K562 (cell line): ENCODE results near the gene DCAF15. TPM values are rescaled to one million over a fixed set of nuclear protein-coding genes. Genes with fewer than 3 reads are reported as not detected.

Experiments used
- ATAC-seq: fragments of 200-7000 bp; cut with Tn5 transposase; 3 replicates; pipeline ENCODE4 v1.9.1; 2020; ENCODE audit warnings: moderate library complexity
- BruUV-seq: library from RNA; stranded (reverse); fragments of 400-500 nt; replicated peaks from 2 replicates; lab custom pipeline; 2021; lab: Mats Ljungman, UMichigan
- CTCF ChIA-PET: fragments of 300-600 bp; formaldehyde crosslinking; extraction: SDS; loops from one replicate; lab custom pipeline; 2021; ENCODE audit warnings: low intra/inter-chr PET ratio; lab: Yijun Ruan, JAX
- POLR2A ChIA-PET: fragments of 300-600, 350-650 bp; sonication (Branson Sonifier 250); formaldehyde crosslinking; extraction: SDS; loops from one replicate; lab custom pipeline; 2021; ENCODE audit warnings: antibody characterized with exemption, inconsistent platforms; lab: Yijun Ruan, JAX
- DNase-seq, 4 experiments: peaks; one replicate each; pipeline versions ENCODE4 v3.0.0 to v3.0.0-alpha.2; 2011 to 2018; ENCODE audit warnings: low spot score in 3 of 4, mixed read lengths in 3 of 4; ENCODE audit errors: extremely low read depth in 1 of 4
- FAIRE-seq: peaks from 2 replicates; lab custom pipeline; 2011; peaks lifted over from hg19 to GRCh38; lab: Jason Lieb, UNC
- H2AFZ ChIP-seq: 2 replicates; pipeline ENCODE4 v1.6.0; 2011; ENCODE audit warnings: low read depth, low read length, control low read depth, inconsistent platforms
- H3K27ac ChIP-seq: fragments of 200-600 bp; 3 replicates; pipeline ENCODE4 v1.8.0; 2011; ENCODE audit warnings: low read depth, mild to moderate bottlenecking, control low read depth, inconsistent platforms, low read length, moderate library complexity, mixed read lengths; ENCODE audit errors: extremely low read depth
- H3K27me3 ChIP-seq, 2 experiments: fragments of 300-600 bp in 1 of 2; 2 replicates in 1 of 2; 3 replicates in 1 of 2; pipeline versions ENCODE4 v1.6.0 to v1.8.0; 2011; ENCODE audit warnings: inconsistent platforms in 2 of 2, low read length in 2 of 2, mild to moderate bottlenecking in 1 of 2, mixed read lengths in 1 of 2, moderate library complexity in 1 of 2; ENCODE audit not compliant: control insufficient read depth in 2 of 2, insufficient read depth in 2 of 2
- H3K36me3 ChIP-seq: fragments of 300-600 bp; 3 replicates; pipeline ENCODE4 v1.8.0; 2011; ENCODE audit warnings: mild to moderate bottlenecking, low read length, inconsistent platforms; ENCODE audit not compliant: control insufficient read depth, insufficient read depth
- H3K4me1 ChIP-seq, 2 experiments: fragments of 200-600 bp in 1 of 2; replicated peaks in 1 of 2; 2 replicates in 1 of 2; 3 replicates in 1 of 2; pipeline versions ENCODE4 v1.5.1 to v1.8.0; 2011; ENCODE audit warnings: inconsistent platforms in 2 of 2, low read length in 2 of 2, mild to moderate bottlenecking in 1 of 2, mixed read lengths in 1 of 2, moderate library complexity in 1 of 2; ENCODE audit not compliant: control insufficient read depth in 2 of 2, insufficient read depth in 2 of 2
- H3K4me2 ChIP-seq: 2 replicates; pipeline ENCODE4 v1.6.1; 2011; ENCODE audit warnings: low read length, control low read depth, inconsistent platforms, mixed read lengths; ENCODE audit not compliant: insufficient read depth
- H3K4me3 ChIP-seq: fragments of 200-600 bp; sonication (generic), shearing (Covaris generic); 2 replicates; pipeline ENCODE4 v1.5.1; 2016; ENCODE audit warnings: control low read depth, inconsistent platforms
- H3K79me2 ChIP-seq: fragments of 200-600 bp; 3 replicates; pipeline ENCODE4 v1.8.0; 2011; ENCODE audit warnings: low read length, inconsistent platforms; ENCODE audit not compliant: control insufficient read depth, insufficient read depth
- H3K9ac ChIP-seq, 2 experiments: 2 replicates each; pipeline versions ENCODE4 v1.6.0 to v1.6.1; 2011; ENCODE audit warnings: low read depth in 2 of 2, low read length in 2 of 2, control low read depth in 1 of 2, inconsistent platforms in 1 of 2, mild to moderate bottlenecking in 1 of 2, mixed read lengths in 1 of 2; ENCODE audit not compliant: insufficient read depth in 1 of 2
- H3K9me1 ChIP-seq: one replicate; pipeline ENCODE4 v1.6.0; 2011; ENCODE audit warnings: inconsistent platforms, mild to moderate bottlenecking, low read length, moderate library complexity; ENCODE audit not compliant: control insufficient read depth, insufficient read depth
- H3K9me3 ChIP-seq: replicated peaks from 2 replicates; pipeline ENCODE4 v1.5.1; 2011; ENCODE audit warnings: low read depth, low read length, inconsistent platforms; ENCODE audit not compliant: control insufficient read depth, insufficient read depth
- H4K20me1 ChIP-seq: replicated peaks from 2 replicates; pipeline ENCODE4 v1.6.1; 2011; ENCODE audit warnings: low read length, inconsistent platforms, mixed read lengths; ENCODE audit not compliant: control insufficient read depth, insufficient read depth
- ADNP ChIP-seq: fragments of 200-800 bp; sonication (Bioruptor generic); IDR thresholded peaks from 2 replicates; pipeline ENCODE4 v1.6.1; 2016; ENCODE audit warnings: missing genetic modification characterization, missing compliant biosample characterization
- CREM ChIP-seq: IDR thresholded peaks from 2 replicates; pipeline ENCODE4 v1.6.1; 2014; ENCODE audit warnings: antibody characterized with exemption, low read depth
- ELF1 ChIP-seq: fragments of 200-800 bp; sonication (Bioruptor generic); IDR thresholded peaks from 2 replicates; pipeline ENCODE4 v1.6.1; 2016; ENCODE audit warnings: missing genetic modification characterization, missing compliant biosample characterization
- EWSR1 ChIP-seq: fragments of 450-650 bp; IDR thresholded peaks from 2 replicates; pipeline ENCODE4 v1.6.1; 2018; ENCODE audit warnings: borderline replicate concordance, mild to moderate bottlenecking, low read depth, moderate library complexity; ENCODE audit not compliant: partially characterized antibody
- FOXM1 ChIP-seq, 2 experiments: fragments of 450-650 bp in 1 of 2; sonication (generic) in 1 of 2; formaldehyde crosslinking in 1 of 2; IDR thresholded peaks; 2 replicates each; pipeline versions ENCODE4 v1.6.1 to v1.9.0; 2017 to 2022; ENCODE audit warnings: low read depth in 2 of 2, mild to moderate bottlenecking in 2 of 2, missing genetic modification reagents in 1 of 2, moderate library complexity in 1 of 2
- GABPB1 ChIP-seq: sonication (generic); formaldehyde crosslinking; IDR thresholded peaks from 2 replicates; pipeline ENCODE4 v1.8.0; 2022; ENCODE audit warnings: mild to moderate bottlenecking, missing genetic modification reagents
- SMAD2 ChIP-seq: fragments of 150-350 bp; IDR thresholded peaks from 2 replicates; pipeline ENCODE4 v1.6.1; 2014; ENCODE audit warnings: low read depth, mild to moderate bottlenecking, low read length
- TEAD2 ChIP-seq: fragments of 450-650 bp; IDR thresholded peaks from 2 replicates; pipeline ENCODE4 v1.6.1; 2016; ENCODE audit warnings: missing genetic modification characterization, control low read depth, missing compliant biosample characterization
- U2AF2 ChIP-seq: fragments of 200-400 bp; formaldehyde crosslinking; optimal IDR thresholded peaks from 2 replicates; pipeline ENCODE3; 2017; ENCODE audit warnings: low read depth, mild to moderate bottlenecking, low read length
- ZNF507 ChIP-seq: conservative IDR thresholded peaks from 2 replicates; pipeline ENCODE4 v1.6.1; 2017; ENCODE audit warnings: missing genetic modification characterization, missing compliant biosample characterization
- ZNF77 ChIP-seq: fragments of 250-450 bp; sonication (Bioruptor Pico); IDR thresholded peaks from 2 replicates; pipeline ENCODE4 v1.5.0; 2020
- ZNF830 ChIP-seq: fragments of 250-450 bp; sonication (Bioruptor Pico); IDR thresholded peaks from 2 replicates; pipeline ENCODE4 v1.5.0; 2021; ENCODE audit warnings: mild to moderate bottlenecking
- whole genome bisulfite sequencing: fragments of 100-300 bp; shearing (Covaris generic); methylation state at CpG from one replicate; pipeline ENCODE4 v1.1.6; 2016; ENCODE audit warnings: low coverage, mixed read lengths; ENCODE audit not compliant: insufficient coverage; ENCODE audit errors: missing lambda C conversion rate; 5-methylcytosine and 5-hydroxymethylcytosine counted together
- in situ Hi-C: fragments of 300-500 bp; cut with MboI; formaldehyde crosslinking; loops from 4 replicates; pipeline ENCODE4 v1.15.0; 2018; ENCODE audit warnings: inconsistent platforms, mixed read lengths
- intact Hi-C: fragments of 100-400 bp; cut with micrococcal nuclease; formaldehyde crosslinking; loops from 2 replicates; pipeline ENCODE4 v1.14.2; 2022
- polyA plus RNA-seq, 8 experiments: library from polyadenylated mRNA; depleted of rRNA in 4 of 8; stranded (reverse) in 5 of 8; unstranded in 3 of 8; fragments of >200 nt; fragmentation: Nextera tagmentation in 2 of 8; fragmentation: Illumina TruSeq in 1 of 8; extraction: Ambion mirVana in 2 of 8; extraction: Trizol in 1 of 8; gene quantifications; 2 replicates each; pipeline versions ENCODE4 v1.2.1 to v1.2.3, GENCODE V29; 2011 to 2014; ENCODE audit warnings: inconsistent platforms in 1 of 8, missing spikeins in 1 of 8
- total RNA-seq, 7 experiments: library from RNA; depleted of rRNA in 6 of 7; stranded (reverse); fragments of >200 nt in 6 of 7; fragmentation: Illumina TruSeq in 2 of 7; extraction: Trizol in 2 of 7; gene quantifications; 2 replicates each; pipeline versions ENCODE4 v1.2.1 to v1.2.3, GENCODE V29; 2011 to 2021; ENCODE audit warnings: low replicate concordance in 1 of 7
- TF ChIP-seq, protein P1 (sequence below): fragments of 250-450 bp; sonication (Bioruptor Pico); IDR thresholded peaks from 2 replicates; pipeline ENCODE4 v1.5.0; 2021
- TF ChIP-seq, protein P2 (sequence below): sonication (generic); formaldehyde crosslinking; IDR thresholded peaks from 2 replicates; pipeline ENCODE4 v1.8.1; 2023; ENCODE audit warnings: mild to moderate bottlenecking, missing genetic modification reagents
- TF ChIP-seq, protein P3 (sequence below): fragments of 250-450 bp; sonication (Bioruptor Pico); IDR thresholded peaks from 2 replicates; pipeline ENCODE4 v1.4.0; 2020; ENCODE audit warnings: mild to moderate bottlenecking, moderate library complexity, borderline replicate concordance

DCAF15 gene
- total and polyA plus RNA-seq, 9 of the 15 experiments (the other 6 are each of a cell fraction or from before 2014, with no cell fraction given), result 0.17 to 68.5 (median 27.7) TPM

DNA sequence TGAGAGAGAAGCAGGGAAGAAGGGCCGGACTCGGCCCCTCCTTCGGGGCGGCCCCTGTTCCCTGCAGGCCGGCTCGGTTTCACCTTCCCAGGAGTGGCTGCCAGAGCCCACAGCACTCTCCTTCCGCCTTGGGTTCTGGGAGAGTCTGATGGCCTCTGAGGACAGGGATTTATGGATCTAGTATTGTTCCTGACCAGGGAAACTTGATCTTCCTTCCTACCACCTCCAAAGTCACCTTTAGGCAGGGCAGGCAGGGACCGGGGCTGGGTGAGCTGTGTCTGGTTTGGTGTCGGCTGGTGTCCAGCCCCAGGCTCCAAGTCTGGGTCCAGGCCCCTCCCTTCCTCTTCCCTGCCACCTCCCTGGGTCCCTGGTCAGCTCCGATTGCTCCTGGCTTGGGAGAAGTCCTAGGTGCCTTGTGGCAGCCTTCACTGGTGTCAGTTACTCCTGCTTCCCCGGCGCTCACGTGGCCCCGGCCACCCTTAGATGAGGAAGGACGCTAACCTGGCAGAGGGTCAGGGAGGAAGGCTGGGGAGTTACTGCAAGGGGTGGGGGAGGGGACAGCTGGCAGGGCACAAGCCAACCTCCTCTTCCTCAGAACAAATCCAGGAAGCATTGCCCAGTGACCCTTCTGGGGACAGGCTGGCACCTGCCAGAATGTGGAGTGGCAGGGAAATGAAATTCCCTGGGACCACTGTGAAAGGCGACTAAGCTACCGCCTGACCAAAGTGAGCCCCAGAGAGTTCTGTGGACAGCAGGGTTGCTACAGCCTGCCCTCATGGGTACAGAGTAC lies 35.0 kb downstream of the DCAF15 start:
- Histone ChIP-seq H3K27ac (no peak overlapping the region), H3K4me1 (peaks cover 0 to 41% of the 10 kb centered on the region in 2 experiments; a peak in 2 of 5 replicates)
- WGBS, result 85% methylated on average over 16 of the region's 17 CpGs
- TF ChIP-seq CREM, result no peak
- no peak for TF ChIP-seq FOXM1 (IDR thresholded peaks at IDR 0.05; ENCODE audit: low read depth)
- TF ChIP-seq FOXM1 (CRISPR knock-in tag; IDR thresholded peaks at IDR 0.05; ENCODE audit: low read depth), result no peak
- TF ChIP-seq ELF1 (tag), result no peak
- TF ChIP-seq, protein P1, sequence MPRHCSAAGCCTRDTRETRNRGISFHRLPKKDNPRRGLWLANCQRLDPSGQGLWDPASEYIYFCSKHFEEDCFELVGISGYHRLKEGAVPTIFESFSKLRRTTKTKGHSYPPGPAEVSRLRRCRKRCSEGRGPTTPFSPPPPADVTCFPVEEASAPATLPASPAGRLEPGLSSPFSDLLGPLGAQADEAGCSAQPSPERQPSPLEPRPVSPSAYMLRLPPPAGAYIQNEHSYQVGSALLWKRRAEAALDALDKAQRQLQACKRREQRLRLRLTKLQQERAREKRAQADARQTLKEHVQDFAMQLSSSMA (CRISPR knock-in tag), result no peak
- no peak for TF ChIP-seq GABPB1 (CRISPR knock-in tag)
- TF ChIP-seq SMAD2, result no peak
- TF ChIP-seq ZNF77, result no peak
- no peak for TF ChIP-seq TEAD2 (tag)
- TF ChIP-seq, protein P2, sequence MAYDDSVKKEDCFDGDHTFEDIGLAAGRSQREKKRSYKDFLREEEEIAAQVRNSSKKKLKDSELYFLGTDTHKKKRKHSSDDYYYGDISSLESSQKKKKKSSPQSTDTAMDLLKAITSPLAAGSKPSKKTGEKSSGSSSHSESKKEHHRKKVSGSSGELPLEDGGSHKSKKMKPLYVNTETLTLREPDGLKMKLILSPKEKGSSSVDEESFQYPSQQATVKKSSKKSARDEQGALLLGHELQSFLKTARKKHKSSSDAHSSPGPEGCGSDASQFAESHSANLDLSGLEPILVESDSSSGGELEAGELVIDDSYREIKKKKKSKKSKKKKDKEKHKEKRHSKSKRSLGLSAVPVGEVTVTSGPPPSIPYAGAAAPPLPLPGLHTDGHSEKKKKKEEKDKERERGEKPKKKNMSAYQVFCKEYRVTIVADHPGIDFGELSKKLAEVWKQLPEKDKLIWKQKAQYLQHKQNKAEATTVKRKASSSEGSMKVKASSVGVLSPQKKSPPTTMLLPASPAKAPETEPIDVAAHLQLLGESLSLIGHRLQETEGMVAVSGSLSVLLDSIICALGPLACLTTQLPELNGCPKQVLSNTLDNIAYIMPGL, result no peak
- no peak for TF ChIP-seq EWSR1
- TF ChIP-seq ZNF830 (CRISPR knock-in tag), result no peak
- no peak for TF ChIP-seq ADNP
- TF ChIP-seq U2AF2, result no peak
- TF ChIP-seq, protein P3, sequence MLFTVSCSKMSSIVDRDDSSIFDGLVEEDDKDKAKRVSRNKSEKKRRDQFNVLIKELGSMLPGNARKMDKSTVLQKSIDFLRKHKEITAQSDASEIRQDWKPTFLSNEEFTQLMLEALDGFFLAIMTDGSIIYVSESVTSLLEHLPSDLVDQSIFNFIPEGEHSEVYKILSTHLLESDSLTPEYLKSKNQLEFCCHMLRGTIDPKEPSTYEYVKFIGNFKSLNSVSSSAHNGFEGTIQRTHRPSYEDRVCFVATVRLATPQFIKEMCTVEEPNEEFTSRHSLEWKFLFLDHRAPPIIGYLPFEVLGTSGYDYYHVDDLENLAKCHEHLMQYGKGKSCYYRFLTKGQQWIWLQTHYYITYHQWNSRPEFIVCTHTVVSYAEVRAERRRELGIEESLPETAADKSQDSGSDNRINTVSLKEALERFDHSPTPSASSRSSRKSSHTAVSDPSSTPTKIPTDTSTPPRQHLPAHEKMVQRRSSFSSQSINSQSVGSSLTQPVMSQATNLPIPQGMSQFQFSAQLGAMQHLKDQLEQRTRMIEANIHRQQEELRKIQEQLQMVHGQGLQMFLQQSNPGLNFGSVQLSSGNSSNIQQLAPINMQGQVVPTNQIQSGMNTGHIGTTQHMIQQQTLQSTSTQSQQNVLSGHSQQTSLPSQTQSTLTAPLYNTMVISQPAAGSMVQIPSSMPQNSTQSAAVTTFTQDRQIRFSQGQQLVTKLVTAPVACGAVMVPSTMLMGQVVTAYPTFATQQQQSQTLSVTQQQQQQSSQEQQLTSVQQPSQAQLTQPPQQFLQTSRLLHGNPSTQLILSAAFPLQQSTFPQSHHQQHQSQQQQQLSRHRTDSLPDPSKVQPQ (CRISPR knock-in tag), result no peak
- TF ChIP-seq ZNF507 (tag), result no peak

More for the DNA sequence above, 35.0 kb downstream of the DCAF15 start:
- Histone ChIP-seq H3K4me3 (no peak overlapping the region), H3K36me3 (peaks cover 40% of the 10 kb centered on the region; the same call in 1 of the 3 replicates), H3K9ac (peak overlapping the region in 1 of 2 experiments; percentile 48; a peak in 1 of 4 replicates), H3K27me3 (no peaks in the 10 kb centered on the region), H3K9me3 (no peaks in the 10 kb centered on the region), H2AFZ (no peak overlapping the region), H3K79me2 (no peaks in the 10 kb centered on the region; the same call in 2 of the 3 replicates), H3K4me2 (no peak overlapping the region), H4K20me1 (no peaks in the 10 kb centered on the region), H3K9me1 (peaks cover 6% of the 10 kb centered on the region)
- intact Hi-C loops (no loop called here), in situ Hi-C loops (no loop called here)
- DNase-seq, result no peak
- no TSS peak for BruUV-seq
- no peak for ATAC-seq
- no peak for FAIRE-seq
- ChIA-PET CTCF (no interaction called here), POLR2A (interaction anchor here (1.5 to 1.8 kb wide), 2 partner anchors 18 to 19 kb away, joined by 3 to 8 read pairs; partner anchors contain the start of gene RFX1)
